ENCODE results near the gene PLEKHA7.

The PLEKHA7 gene

GRCh38 chr11:16809886-16810668 lies 204.1 kb downstream of the PLEKHA7 start:
- DNase-seq (ENCODE audit: low spot score) = peak; percentile 91

DNA sequence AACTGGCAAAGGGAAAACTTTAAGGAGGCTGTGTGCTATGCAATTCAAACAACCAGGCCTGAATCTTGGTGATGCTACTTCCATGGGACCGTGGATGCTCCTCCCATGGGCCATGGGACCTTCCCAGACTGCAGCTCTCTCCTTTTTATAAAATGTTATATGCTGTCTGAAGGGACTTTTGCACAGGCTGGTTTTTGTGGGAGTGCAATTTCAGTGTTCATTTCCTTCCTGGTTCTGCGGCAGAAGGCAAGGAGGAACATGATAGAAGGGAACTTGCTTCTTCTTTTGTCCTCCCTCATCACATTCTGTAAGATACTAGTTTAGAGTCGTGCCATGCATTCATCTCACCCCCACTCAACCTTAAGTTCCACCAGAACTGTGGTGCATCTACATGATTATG lies 206.9 kb downstream of the PLEKHA7 start:
- DNase-seq (ENCODE audit: low spot score) = peak; percentile 55

DNA sequence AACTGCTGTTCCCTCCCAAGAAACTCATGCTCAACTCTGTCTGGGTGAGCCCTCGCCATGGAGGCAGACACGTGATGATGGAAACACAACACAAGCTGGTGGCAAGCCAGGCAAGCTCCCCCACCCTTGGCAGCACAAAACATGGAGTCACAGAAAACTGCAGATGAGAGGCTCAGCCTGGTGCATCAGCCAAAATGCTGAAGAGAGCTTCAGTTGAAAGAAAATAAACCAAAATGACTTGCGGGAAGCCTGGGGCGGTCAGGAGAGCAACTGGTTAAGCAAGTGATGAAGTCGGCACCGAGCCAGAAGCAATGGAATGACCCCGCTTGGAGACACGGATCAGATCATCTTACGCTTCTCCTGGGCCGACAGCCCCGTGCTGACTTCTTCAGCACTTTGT lies 207.4 kb downstream of the PLEKHA7 start:
- DNase-seq (ENCODE audit: low spot score) = peak; percentile 67

- DNase-seq (ENCODE audit: low spot score) = no peak
These were observed 208.3 kb downstream of the PLEKHA7 start for GRCh38 chr11:16805938-16806337.

DNA sequence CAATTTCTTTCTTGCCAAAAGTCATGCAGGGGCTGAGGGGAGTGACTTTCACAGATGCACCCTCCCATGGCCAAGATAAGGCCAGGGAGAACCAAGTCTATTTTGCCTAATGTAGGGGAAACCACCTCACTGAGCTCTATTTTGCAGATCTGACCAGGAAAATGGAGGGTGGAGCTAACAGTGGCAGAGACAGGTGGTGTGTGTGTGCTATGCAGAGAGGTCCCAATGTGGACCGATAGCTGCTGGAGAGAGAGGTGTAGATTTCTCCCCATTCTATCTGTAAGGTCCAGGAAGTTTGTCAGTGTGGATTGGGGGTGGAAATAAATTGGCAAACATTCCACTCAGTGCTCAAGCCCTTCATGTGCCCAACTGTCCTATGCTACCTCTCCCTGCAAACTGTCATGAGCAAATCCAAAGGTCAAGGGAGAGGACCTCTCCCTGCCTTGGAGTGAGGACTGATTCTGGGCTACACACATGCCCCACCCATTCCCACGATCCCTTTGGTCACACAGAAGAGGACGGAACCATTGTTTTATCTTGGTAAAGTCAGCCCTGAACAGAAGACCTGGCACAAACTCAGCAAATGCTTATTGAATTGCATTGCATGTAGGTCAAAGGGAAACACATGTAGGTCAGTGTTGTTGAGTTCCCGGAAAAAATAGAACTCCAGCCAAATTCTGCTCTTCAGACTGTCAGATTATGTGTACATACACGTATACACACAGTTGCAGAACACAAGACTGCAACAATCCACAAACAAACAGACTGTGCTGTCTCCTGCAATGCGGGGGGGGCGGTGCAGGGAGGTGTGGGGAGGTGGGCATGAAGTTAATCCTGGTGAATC lies 209.9 kb downstream of the PLEKHA7 start:
- no peak for DNase-seq (ENCODE audit: low spot score)

DNA sequence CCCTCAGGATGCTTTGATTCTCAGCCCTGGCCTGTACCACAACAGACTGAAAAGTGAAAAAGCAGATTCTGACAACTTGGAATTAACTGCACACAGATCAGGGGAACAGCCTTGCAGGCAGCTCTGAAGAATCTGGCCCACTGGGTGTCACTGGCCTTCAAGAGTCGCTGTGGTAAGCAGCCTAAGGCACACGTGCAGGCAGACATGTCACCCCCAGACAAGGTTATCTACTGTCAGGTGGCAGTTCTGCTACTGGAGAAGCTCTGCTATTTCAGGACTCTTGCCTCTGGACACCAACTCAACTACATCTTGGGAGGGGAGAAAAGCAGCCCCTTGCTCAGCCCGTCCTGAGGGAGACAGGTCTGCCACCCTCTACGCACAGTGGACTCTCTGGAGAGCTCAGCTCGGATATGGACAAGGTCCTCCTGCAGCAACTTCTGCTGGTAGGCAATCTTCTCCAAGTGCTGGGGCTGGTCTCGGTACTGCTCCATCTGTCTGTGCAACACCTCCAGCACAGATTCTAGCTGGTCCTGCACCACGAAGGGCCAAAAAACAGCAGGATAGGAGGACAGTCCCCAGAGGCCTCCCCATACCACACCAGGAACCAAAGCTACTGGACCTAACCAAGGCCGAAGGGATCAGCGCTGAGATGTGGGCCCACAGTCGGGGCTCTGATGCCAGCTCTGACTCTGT lies 212.8 kb downstream of the PLEKHA7 start:
- no peak for DNase-seq (ENCODE audit: low spot score)

GRCh38 chr11:16800382-16800781 lies 213.8 kb downstream of the PLEKHA7 start:
- no peak for DNase-seq (ENCODE audit: low spot score)

GRCh38 chr11:16799890-16800289 lies 214.3 kb downstream of the PLEKHA7 start:
- no peak for DNase-seq (ENCODE audit: low spot score)

GRCh38 chr11:16799221-16799620 lies 215.0 kb downstream of the PLEKHA7 start:
- DNase-seq (ENCODE audit: low spot score) = no peak

DNA sequence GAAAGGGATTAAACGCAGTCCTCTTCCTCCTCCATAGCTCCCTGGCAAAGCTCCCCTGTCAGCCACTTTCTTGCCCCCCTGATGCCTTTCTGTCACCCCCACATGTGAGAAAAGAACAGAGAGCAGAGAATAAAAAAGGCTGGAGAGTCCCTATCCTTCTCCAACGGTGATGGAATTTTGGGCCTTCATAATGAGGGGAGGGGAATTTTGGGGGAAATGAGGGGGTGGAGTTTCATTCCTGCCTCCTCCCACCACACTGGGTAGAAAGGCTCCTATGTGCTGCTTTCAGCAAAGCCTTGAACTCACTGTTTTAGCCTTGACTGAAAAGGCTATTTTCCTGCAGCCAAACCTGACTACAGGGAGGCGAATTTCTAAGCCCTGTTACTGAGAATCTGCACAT lies 216.4 kb downstream of the PLEKHA7 start:
- DNase-seq (ENCODE audit: low spot score) = no peak

GRCh38 chr11:16796311-16796710 lies 217.9 kb downstream of the PLEKHA7 start:
- no peak for DNase-seq (ENCODE audit: low spot score)

DNA sequence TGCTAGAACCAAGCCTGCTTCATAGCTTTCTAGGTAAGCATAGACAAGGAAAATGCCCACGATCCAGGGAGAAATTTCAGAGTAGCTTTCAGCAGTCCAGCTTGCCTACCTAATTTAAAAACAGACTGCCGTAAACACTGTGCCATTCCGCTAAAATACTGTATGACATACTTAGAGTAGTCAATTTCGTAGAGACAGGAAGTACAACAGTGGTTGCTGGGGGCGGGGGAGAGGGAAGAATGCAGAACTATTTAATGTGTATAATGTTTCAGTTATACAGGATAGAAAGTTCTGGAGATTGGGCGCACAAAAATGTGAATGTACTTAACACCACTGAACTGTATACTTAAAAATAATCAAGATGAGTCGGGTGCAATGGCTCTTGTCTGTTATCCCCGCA lies 219.1 kb downstream of the PLEKHA7 start:
- no peak for DNase-seq (ENCODE audit: low spot score)

DNA sequence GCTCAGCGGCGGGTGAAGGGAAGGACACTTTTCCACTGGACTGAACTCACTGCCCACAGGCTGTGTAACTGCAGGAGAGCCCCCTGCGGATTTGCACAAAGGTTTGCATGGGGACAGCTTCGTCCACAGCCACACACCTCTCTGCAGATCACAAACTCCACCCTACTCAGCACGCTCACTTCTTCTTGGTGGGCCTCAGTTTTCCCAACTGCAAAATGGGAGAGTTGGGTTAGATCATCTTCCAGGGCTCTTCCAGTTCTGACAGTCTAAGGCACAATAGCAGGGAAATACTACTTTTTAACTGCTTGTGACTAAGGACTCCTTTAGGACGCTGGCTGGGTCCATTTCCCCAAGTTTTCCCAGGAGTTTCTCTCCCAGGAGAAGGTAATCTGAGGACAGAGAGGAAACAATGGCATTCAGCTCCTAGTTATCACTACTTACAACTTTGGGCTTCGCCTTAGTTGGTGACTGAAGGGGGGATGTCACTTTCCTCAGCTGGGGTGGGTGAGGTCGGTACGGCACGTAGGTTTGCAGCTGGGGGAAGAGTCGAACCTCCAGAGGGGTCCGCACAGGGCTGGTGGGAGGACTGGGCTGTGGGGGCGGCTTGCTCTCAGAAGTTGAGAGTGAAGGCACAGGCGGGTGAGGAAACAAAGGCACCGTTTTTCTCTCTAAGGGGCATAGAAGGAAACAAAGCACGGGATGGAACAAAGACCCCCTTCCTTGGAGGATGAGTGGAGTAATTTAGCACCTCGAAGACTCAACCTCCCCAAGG lies 220.0 kb downstream of the PLEKHA7 start:
- no peak for DNase-seq (ENCODE audit: low spot score)

DNA sequence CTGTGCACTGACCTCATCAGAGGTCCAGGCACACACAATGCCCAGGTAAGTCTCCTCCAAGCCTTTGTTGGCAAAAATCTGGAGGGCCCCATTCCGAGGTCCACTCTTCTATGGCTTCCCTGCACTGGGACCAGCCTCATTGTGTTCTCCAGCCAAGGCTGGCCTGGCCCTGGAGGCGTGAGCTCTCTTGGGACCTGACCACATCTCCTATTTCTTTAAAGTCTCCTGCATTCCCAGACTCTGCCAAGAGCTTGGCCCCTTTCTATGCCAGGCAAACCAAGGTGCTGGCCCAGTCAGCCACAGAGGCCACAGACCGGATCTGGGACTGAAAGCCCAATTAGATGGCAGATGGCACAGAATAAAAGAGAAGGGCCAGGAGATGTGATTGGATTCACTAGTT lies 220.7 kb downstream of the PLEKHA7 start:
- no peak for DNase-seq (ENCODE audit: low spot score)

- DNase-seq (ENCODE audit: low spot score) = no peak
These were observed 221.2 kb downstream of the PLEKHA7 start for GRCh38 chr11:16793009-16793408.

DNA sequence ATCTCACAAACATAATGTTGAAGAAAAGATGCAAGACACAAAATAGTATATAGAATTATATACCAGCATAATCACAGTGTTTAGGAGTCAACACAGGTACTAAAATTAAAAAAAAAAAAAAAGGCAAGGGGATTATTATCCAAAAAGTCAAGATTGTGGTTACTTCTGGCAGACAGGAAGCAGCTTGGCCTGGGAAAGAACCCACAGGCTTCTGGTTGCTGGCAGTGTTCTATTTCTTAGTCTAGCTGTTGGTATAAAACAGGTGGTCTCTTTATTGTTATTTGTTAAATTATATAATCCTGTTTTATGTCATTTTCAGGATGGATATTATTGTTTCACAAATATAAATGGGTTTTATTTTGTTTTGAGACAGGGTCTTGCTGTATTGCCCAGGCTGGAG lies 221.8 kb downstream of the PLEKHA7 start:
- no peak for DNase-seq (ENCODE audit: low spot score)

GRCh38 chr11:16791191-16791961 lies 222.8 kb downstream of the PLEKHA7 start:
- peak; percentile 49 for DNase-seq (ENCODE audit: low spot score)

DNA sequence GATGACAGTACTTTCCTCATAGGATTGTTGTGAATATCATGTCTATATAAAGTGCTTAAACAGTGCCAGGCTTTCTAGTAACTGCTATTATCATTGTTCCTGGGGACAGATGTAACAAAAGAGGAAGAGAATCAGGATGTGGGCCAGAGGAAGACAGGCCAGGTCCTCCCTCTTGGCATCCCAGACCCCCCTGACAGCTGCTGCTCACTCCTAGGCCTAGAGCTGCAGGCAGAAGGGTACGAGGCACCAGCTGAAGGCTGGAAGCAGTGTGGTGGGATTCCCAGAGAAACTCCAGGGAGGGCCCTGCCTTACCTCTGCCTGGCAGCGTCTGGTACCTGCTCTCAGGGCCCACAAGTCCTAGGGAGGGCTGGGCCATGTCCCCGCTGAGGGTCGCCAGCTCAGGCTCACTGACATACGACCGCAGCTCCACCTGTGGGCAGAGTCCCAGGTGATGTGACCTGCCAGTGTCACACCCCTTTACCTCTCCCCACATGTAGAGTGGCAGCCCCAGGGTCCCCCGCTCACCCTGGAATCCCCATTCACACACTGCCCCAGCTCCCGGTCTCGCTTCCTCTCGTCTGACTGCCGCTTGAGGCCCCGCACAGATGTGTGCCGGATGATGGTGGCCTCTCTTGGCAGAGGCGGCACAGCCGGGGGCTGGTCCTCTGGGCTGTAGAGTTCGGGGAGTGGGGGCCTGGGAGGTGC lies 223.6 kb downstream of the PLEKHA7 start:
- DNase-seq (ENCODE audit: low spot score) = no peak

GRCh38 chr11:16789560-16790485 lies 224.4 kb downstream of the PLEKHA7 start:
- no peak for DNase-seq (ENCODE audit: low spot score)

All from Ammon's horn (tissue), 1 donor.